ENCODE data around the gene CACNA1D.
"Not testable (repeated sequence)": the region's sequence is repeated elsewhere in the genome, so short reads cannot be mapped to it uniquely, and the experiment has no call there.

The CACNA1D gene

GRCh38 chr3:53493963-53494791 is at the start of gene CACNA1D:
Gene CACNA1D, plus strand, starts transcription at chr3:53494611. Its CDS starts 556 bp downstream, at chr3:53495167.
- H3K4me3 ChIP-seq (ENCODE audit: low read depth, low read length), result peak within 1 kb of the TSS; percentile 27
- no peak for TF ChIP-seq CTCF (IDR thresholded peaks at IDR 0.05; ENCODE audit: insufficient read depth, low read length, missing control alignments)
- POLR2A ChIA-PET, result no interaction called here
- no peak for DNase-seq (ENCODE audit: low read depth, low spot score)
- CTCF ChIA-PET, result no interaction called here

DNA sequence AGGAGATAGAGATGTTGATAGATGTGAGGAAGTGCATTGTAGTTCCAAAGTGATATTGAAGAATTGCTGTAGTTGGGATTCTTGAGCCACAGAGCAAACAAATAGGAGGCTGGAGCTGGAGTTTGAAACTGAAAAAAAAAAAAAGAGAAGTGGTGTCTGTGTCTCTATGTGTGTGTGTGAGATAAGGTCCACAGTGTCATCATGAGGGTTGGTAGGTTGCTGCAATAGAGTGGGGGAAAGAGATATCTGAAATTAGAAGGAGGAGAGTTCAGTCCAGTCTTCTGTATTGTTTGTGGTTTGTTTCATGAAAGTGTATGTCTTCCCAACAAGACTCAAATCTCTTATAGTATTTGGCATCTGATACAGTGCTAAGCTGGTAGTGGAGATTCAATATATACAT is 37.3 kb upstream of the CACNA1D start:
- CTCF ChIA-PET, result no interaction called here
- no peak for DNase-seq (ENCODE audit: low read depth, low spot score)
- POLR2A ChIA-PET, result no interaction called here
- TF ChIP-seq CTCF (IDR thresholded peaks at IDR 0.05; ENCODE audit: insufficient read depth, low read length, missing control alignments), result no peak
- H3K4me3 ChIP-seq (ENCODE audit: low read depth, low read length), result no peak overlapping the region

DNA sequence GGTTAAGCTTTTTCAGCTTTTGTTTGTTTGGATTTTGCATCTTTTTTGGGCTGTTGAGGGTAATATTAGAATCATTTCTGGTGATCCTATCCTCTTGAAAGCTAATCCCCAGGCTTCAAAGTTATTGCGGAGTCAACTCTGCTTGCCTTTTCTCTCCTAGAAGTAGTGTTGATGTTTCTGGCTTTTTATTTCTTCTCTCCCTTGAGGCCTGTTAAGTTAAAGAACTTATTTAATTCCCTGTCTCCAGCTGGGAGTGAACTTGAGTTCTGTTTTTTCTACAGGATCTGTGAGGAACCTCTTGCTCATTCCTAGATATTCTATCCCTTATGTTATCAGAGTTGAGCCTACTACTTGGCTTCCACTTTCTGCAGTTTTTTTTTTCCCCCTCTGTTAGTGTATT is 34.1 kb upstream of the CACNA1D start:
- no peak overlapping the region for H3K4me3 ChIP-seq (ENCODE audit: low read depth, low read length)
- no peak for DNase-seq (ENCODE audit: low read depth, low spot score)
- POLR2A ChIA-PET, result no interaction called here
- TF ChIP-seq CTCF (IDR thresholded peaks at IDR 0.05; ENCODE audit: insufficient read depth, low read length, missing control alignments), result no peak
- CTCF ChIA-PET, result no interaction called here

GRCh38 chr3:53464424-53464823 is 30.0 kb upstream of the CACNA1D start:
- no peak overlapping the region for H3K4me3 ChIP-seq (ENCODE audit: low read depth, low read length)
- CTCF ChIA-PET, result no interaction called here
- no peak for DNase-seq (ENCODE audit: low read depth, low spot score)
- POLR2A ChIA-PET, result no interaction called here
- no peak for TF ChIP-seq CTCF (IDR thresholded peaks at IDR 0.05; ENCODE audit: insufficient read depth, low read length, missing control alignments)

- CTCF ChIA-PET, POLR2A ChIA-PET: not testable (repeated sequence)
These were observed 24.7 kb upstream of the CACNA1D start for GRCh38 chr3:53469758-53470157.

GRCh38 chr3:53473422-53473821 is 21.0 kb upstream of the CACNA1D start:
- no peak overlapping the region for H3K4me3 ChIP-seq (ENCODE audit: low read depth, low read length)
- no peak for DNase-seq (ENCODE audit: low read depth, low spot score)
- POLR2A ChIA-PET, result no interaction called here
- CTCF ChIA-PET, result no interaction called here
- no peak for TF ChIP-seq CTCF (IDR thresholded peaks at IDR 0.05; ENCODE audit: insufficient read depth, low read length, missing control alignments)

More at GRCh38 chr3:53469758-53470157, 24.7 kb upstream of the CACNA1D start:
- not testable (repeated sequence) for H3K4me3 ChIP-seq (ENCODE audit: low read depth, low read length); DNase-seq (ENCODE audit: low read depth, low spot score)

DNA sequence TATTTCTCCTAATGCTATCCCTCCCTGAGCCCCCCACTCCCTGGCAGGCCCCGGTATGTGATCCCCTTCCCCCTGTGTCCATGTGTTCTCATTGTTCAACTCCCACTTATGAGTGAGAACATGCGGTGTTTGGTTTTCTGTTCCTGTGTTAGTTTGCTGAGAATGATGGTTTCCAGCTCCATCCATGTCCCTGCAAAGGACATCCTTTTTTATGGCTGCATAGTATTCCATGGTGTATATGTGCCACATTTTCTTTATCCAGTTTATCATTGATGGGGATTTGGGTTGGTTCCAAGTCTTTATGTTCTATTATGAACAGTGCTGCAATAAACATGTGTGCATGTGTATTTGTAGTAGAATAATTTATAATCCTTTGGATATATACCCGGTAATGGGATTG is 18.0 kb upstream of the CACNA1D start:
- CTCF ChIA-PET; H3K4me3 ChIP-seq (ENCODE audit: low read depth, low read length); POLR2A ChIA-PET; DNase-seq (ENCODE audit: low read depth, low spot score): not testable (repeated sequence)

DNA sequence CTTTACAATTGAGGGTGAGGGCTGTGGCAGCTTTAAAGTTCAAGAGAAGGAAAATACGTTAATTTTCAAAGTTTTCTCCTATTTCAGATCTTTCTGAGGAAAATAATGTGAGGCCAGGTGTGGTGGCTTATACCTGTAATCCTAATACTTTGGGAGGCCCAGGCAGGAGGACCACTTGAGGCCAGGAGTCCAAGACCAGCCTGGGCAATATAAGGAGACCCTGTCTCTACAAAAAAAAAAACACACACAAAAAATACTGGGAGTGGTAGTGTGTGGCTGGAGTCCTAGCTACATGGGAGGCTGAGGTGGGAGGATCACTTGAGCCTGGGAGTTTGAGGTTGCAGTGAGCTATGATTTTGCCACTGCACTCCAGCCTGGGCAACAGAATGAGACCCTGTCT is 16.7 kb upstream of the CACNA1D start:
- POLR2A ChIA-PET; H3K4me3 ChIP-seq (ENCODE audit: low read depth, low read length); CTCF ChIA-PET; DNase-seq (ENCODE audit: low read depth, low spot score): not testable (repeated sequence)
